EL (cell line): ENCODE data around the gene EPHA8.
A peak's percentile ranks its signal among the peaks of the same experiment; 100 is the strongest.

Experiments used
- DNase-seq: peaks from one replicate; pipeline ENCODE4 v3.0.0-alpha.2; 2016

The EPHA8 gene

GRCh38 chr1:22537441-22538139, 25.7 kb upstream of the EPHA8 start:
- DNase-seq: no peak

DNA sequence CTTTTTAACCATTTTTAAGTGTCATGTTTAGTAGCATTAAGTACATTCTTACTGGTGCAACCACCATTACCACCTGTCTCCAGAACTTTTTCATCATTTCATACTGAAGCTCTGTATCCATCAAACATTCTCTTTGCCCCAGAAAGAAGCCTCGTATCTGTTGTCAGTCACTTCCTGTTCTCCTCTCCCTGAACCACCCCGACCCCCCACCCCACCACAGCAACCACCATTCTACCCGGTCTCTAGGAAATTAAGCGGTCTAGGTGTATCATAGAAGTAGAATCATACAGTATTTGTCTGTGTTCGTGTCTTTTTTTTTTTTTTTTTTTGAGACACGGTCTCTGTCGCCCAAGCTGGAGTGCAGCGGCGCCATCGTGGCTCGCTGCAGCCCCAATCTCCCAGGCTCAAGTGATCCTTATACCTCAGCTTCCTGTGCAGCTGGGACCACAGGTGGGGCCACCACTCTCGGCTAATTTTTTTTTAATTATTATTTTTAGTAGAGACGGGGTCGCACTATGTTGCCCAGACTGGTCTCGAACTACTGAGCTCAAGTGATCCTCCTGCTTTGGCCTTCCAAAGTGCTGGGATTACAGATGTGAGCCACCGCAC, 23.7 kb upstream of the EPHA8 start:
- DNase-seq: no peak

DNA sequence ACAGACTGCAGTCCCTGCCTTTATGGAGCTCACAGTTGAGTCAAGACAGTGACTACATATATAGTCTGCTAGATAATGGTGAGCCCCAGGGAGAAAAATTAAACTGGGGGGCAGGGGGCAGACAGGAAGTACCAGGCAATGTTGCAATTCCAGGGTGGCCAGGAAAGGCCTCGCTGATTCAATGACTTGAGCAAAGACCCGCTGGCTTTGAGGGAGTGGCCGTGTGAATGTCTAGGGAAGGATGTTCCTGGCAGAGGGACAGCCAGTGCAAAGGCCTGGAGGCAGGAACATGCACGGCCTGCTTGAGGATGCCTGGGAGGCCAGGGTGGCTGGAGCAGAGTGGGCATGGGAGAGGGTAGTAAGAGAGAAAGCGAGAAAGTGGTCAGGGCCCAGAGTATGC, 23.0 kb upstream of the EPHA8 start:
- peak; percentile 56 for DNase-seq

DNA sequence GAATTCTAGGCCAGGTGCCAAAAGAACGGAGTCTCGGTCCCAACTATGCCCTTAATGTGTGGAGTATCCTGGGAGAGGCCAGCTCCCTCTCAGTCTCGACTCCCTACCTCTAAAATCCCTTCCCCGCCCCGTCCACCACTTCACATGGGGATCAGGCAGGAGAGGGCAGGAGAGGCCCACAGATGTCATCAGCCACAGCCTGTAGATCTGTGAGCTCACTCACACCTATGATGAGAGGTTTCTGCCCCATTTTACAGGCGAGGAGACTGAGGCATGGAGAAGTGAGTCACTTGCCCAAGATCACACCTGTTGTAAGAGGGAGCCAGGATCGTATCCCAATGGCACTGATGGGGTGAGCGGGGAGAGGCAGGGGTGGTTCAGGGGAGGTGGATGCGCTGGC, 20.4 kb upstream of the EPHA8 start:
- no peak for DNase-seq

DNA sequence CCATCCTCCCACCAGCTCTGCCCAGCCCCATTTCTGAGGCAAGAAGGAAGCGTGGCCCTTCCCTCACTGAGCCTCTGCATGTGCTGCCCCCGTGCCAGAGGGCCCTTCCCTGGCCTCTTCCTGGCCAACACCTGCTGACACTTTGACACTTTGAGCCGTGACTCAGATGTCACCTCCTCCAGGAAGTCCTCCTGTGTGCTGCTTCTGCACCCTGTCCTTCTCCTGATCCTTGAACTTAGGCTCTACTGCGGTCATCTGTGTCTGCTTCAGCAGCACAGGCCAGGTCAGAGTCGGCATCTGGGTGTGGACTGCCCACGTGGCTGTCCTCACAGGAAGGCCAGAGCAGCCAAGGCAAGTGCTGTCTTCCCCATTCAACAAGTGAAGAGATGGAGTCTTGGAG, 19.6 kb upstream of the EPHA8 start:
- no peak for DNase-seq

GRCh38 chr1:22544606-22545005, 18.7 kb upstream of the EPHA8 start:
- no peak for DNase-seq

GRCh38 chr1:22545141-22545540, 18.1 kb upstream of the EPHA8 start:
- no peak for DNase-seq

DNA sequence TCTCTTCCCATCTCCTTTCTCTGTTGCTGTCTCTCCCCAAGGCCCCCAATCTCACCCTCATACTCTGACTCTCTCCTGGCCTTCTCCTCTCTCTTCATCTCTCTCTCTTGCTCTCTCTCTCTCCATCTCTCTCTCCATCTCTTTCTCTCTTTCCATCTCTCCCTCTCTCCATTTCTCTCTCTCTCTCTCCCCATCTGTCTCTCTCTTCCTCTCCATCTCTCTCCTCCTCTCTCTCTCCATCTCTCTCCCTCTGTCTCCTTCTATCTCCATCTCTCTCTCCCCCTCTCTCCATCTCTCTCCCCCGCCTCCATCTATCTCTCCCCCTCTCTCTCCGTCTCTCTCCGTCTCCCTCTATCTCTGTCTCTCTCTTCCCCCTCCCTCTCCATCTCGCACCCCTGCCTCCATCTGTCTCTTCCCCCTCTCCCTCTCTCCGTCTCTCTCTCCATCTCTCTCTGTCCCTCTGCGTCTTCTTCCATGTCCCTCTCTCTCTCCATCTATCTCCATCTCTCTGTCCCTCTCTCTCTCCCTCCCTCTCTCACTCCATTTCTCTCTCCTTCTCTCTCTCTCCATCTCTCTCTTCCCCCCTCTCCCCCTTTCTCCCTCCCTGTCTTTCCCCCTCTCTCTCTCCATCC, 16.0 kb upstream of the EPHA8 start:
- no peak for DNase-seq

GRCh38 chr1:22547818-22548462, 15.3 kb upstream of the EPHA8 start:
- DNase-seq: no peak

DNA sequence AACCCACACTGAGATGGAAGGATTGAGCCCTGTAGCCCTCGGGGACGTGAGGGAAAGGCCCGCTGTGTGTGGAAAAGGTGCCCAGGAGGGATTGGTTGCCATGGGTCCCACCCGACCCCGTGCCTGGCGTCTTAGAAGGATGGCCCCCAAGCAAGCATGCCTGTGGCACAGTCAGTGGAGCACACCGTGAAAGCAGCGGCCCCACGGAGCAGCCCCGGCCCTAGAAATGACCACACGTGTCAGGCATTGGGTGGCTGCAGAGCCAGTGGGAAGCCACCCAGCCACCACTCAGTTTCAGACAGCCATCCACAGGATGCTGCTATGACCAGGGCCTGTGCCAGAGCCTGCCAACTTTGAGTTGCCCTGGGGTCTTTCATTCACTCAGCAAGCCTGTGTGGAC, 13.3 kb upstream of the EPHA8 start:
- DNase-seq: no peak

GRCh38 chr1:22551591-22551990, 11.7 kb upstream of the EPHA8 start:
- DNase-seq: no peak

- no peak for DNase-seq
Measured at GRCh38 chr1:22552021-22552420, 11.3 kb upstream of the EPHA8 start.

- DNase-seq: no peak
Measured at GRCh38 chr1:22553104-22553880, 10.0 kb upstream of the EPHA8 start.

GRCh38 chr1:22553991-22554522, 9.2 kb upstream of the EPHA8 start:
- DNase-seq: no peak

GRCh38 chr1:22555371-22555656, 8.0 kb upstream of the EPHA8 start:
- DNase-seq: no peak

DNA sequence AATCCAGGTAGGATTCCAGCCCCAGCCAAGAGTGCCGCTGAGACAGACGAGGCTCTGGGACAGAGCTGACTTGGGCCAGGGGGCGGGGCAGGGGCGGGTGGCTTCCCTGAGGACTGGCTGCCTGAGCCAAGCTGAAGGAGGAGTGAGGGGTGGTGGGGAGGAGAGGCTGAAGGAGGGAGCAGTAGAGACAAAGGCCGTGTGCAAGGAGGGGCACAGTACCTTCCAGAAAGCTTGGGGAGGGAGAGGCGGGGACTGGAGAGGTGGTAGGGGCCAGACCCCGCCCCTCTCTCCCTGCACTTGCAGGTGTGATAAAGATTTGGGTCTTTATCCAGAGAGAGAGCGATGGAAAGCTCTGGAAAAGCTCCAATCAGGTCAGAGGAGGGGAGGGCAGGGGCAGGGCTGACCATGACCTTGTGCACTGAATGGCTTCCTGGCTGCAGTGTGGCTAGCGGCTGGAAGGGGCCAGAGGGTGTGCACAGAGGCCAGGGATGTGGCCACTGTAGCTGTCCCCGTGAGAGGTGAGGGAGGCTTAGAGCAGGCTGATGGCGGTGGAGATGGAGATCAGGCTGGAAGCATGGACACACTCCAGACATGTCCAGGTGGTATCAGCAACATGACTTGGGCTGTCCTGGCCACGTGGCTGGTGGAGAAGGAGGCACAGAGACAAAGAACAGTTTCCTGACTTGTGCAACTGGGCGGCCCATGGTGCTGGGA, 6.7 kb upstream of the EPHA8 start:
- DNase-seq: no peak

DNA sequence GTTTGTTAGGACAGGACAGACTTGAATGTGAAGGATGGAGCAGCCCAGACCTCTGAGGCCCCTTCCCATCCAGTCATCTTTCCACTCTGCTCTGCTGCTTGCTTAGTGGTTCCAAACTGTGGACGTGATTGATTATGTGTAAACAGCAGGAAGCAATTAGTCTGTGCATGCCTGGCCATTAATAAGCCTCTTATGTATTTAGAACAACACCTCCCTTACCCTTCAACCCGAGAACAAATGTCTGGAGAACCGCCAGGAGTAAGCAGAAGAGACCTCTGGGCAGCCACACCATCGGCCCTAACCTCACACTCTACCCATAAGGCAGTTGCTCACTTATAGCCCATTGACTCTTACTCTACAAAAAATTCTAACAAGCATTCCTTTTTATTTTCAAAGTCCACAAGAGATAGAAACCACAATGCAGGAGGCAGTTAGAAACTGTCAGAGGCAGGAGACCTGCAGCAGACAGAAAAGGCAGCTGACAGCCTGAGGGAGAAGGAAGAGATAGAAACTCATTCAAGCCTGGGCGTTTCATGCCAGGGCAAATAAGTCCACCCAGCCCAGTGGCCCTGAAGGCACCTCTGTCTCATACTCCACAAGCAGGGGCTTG, 5.8 kb upstream of the EPHA8 start:
- DNase-seq: no peak

DNA sequence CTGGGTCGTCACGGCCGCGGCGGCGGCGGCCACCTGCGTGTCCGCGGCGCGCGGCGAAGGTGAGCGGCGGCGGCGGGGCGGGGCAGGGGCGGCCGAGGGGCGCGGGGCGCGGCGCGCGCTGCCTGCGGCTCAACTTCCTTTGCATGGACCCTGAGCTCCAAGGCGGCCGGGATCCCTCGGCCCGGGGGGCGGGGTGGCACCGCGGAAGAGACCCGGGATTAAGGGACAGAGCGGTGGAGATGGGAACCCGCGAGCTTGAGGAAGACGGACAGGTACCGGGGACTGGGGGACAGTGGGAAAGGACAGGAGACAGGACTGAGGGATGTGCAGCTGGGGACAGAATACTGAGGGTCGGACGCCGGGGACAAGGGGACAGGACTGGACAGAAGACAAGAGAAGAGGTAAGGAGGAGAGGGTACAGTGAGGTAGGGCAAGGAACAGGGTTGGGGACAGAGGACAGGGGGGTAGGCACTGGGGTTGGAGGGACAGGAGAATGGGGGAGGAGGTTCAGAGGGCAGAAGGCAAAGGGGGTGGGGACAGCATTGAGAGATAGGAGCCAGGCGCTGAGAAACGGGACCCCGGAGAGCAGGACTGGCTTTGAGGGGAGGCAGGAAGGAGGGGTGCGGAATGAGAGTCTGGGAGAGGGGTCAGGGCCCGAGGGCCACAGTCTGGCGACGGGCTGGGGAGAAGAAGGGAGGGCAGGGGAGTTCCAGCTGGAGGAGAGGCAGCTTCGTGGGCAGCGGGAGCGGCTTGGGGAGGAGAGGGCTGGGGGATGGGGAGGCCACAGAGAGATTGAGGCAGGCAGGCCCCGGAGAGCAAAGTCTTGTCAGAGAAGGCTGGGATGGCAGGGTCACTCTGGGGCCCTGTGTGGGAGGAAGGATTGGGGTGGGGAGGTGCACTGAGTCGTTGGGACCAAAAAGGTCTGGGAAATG, 648 bp downstream of the EPHA8 start:
- no peak for DNase-seq

DNA sequence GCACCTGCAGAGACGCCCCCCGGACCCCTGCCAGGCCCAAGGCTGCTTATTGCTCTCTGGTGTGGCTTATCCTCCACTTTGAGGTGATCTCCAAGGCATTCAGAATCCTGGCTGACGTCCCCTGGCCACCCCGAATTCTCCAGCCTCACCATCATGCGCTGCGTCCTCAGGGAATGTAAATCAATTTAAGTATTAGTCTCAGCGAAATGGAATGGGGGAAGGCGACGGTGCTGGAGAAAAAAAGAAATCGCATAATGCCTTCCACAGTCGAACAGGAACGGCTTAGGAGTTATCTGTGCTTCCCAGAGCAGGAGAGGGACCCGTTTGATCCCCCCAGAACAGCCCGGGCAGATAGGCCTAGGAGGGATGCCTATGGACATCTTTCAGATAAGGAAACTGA, 2.9 kb downstream of the EPHA8 start:
- DNase-seq: no peak

DNA sequence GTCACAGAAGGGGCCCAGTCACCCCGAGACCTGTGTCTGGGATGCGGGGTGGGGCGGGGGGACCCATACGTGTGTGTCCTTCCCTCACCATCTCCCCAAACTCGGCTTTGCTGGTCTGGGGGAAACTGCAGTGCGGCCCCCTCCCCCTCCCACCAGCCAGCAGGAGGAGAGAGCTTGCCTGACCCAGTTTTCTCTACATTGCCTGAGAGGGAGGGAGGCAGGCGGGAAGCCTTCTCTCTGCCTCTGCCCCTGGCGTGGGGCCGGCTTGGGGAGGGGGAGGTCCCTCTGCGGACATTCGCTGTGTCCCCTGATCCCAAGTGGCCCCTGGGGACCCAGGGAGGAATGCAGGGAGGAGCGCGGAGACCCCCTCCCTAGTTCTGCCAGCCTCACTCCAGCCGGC, 3.9 kb downstream of the EPHA8 start:
- DNase-seq: no peak

DNA sequence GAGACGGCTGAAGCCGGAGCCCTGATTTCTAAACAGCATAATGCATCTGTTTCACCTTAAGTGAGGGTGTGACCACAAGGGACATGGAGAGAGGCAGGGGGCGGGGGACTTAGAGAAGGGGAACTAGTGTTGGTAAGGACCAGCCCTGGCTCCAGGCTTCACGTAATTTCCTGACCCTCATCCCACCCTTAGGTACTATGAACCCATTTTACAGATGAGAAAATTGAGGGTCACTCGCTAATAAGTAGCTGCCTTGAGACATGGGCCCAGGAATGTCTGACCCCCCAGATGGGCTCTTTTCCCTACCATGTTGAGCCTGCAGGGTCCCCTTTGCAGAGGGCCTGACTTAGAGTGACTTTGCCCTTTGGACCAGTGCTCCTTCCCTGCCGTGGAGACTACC, 4.7 kb downstream of the EPHA8 start:
- DNase-seq: no peak
